ENCODE results near the gene LINC01488.

- TF ChIP-seq CTCF (IDR thresholded peaks at IDR 0.05; ENCODE audit: low read depth, low read length, poor library complexity, severe bottlenecking) (no peak), EZH2phosphoT487 (IDR thresholded peaks at IDR 0.05; ENCODE audit: borderline replicate concordance, low read length) (no peak)
These were observed 22.7 kb downstream of the LINC01488 start for GRCh38 chr11:69504127-69504526.

Measured in DOHH2 (cell line).